HG02763 (cell line): ENCODE measurements around the gene DCBLD1.
"Not testable (repeated sequence)": the region's sequence is repeated elsewhere in the genome, so short reads cannot be mapped to it uniquely, and the experiment has no call there.

Experiments
- ATAC-seq: cut with Tn5 transposase; IDR thresholded peaks from one replicate; pipeline ENCODE4 v1.9.1; 2021; ENCODE audit warnings: mild to moderate bottlenecking, moderate library complexity; ENCODE audit not compliant: unreplicated experiment

DCBLD1 gene

GRCh38 chr6:117497237-117497636 lies 14.8 kb downstream of the DCBLD1 start:
- no peak for ATAC-seq

DNA sequence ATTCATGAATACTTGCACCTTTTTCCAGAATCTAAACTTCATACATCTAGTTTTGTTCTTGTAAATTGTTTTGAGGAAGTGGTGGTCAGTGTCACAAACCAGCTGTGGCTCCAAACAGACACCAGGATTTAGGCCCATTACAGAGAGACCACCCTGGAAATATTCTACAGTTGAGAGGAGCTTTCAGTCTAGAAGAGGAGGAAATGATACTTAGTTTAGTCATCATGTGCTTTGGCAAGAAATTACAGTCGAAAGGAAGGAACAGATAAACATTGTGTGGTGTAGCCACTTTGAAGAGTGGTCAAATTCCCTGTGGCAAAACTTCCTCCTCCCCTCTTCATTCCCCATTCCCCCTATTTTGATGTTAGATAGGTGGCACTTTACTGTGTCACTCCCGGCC lies 15.7 kb downstream of the DCBLD1 start:
- peak; percentile 49 for ATAC-seq

GRCh38 chr6:117501722-117502121 lies 19.2 kb downstream of the DCBLD1 start:
- ATAC-seq: no peak

DNA sequence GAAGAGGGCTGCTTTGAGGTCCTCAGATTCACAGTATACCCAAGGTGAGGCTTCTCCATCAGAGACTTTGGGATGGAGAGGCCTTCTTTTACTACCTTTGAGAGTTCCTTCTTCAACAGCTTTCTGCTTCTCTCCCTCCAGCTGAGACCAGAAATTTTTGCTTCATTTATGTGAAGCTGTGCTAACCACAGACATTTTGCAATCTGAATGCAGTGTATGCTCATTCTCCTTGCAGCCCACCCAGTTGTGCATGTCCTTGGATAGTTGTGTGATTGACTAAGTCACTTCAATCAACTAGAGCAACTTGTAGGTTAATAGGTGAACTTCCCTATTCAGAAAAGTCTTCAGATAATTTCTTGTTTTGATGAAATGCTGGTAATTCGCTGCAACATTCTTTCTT lies 20.1 kb downstream of the DCBLD1 start:
- no peak for ATAC-seq

GRCh38 chr6:117503211-117503610 lies 20.7 kb downstream of the DCBLD1 start:
- no peak for ATAC-seq

DNA sequence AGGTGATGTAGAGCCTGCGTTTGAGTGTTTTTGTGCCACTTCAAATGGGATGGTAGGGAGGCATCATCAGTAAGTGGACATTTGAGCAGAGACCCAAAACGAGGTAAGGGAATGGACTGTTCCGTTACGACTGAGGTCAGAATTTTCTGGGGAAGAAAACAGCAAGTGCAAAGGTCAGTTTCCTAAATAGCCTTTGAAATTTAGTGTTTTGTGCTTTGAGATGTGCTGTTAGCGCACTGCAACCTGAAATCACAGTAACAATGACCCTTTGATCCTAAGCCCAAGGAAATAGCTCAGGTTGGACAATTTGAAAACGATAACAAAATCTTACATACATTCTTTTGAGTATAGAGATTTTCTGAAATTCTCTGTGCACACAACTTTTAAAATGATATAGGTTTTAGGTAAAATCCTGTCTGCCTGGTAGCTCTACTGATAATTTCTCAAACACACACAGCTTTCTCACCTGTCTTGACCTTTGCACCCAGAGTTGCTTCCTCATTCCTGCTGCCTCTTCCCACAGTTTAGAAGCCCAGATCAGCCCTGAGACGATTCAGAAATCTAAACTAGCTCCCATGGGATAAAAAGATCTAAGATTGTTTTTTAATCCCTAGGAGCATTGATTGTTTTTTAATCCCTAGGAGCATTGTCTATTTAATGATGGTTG lies 22.1 kb downstream of the DCBLD1 start:
- ATAC-seq: no peak

GRCh38 chr6:117505311-117505710 lies 22.8 kb downstream of the DCBLD1 start:
- ATAC-seq: no peak

GRCh38 chr6:117506180-117506835 lies 23.8 kb downstream of the DCBLD1 start:
- ATAC-seq: no peak

- ATAC-seq: no peak
Observed at GRCh38 chr6:117506907-117507306, 24.4 kb downstream of the DCBLD1 start.

- ATAC-seq: no peak
Observed at GRCh38 chr6:117508450-117508971, 26.0 kb downstream of the DCBLD1 start.

DNA sequence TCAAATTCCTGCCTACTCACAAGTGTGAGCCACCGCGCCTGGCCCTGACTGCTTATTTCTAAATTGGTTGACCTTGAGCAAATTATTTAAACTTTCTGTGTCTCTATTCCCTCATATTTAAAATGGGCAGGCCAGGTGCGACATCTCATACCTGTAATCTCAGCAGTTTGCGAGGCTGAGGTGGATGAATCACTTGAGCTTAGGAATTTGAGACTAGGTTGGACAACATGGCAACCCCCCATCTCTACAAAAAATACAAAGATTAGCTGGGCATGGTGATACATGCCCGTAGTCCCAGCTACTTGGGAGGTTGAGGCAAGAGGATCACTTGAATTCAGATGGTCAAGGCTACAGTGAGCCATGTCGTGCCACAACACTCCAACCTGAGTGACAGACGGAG lies 26.5 kb downstream of the DCBLD1 start:
- ATAC-seq: no peak

- ATAC-seq: no peak
Observed at GRCh38 chr6:117512056-117512828, 29.8 kb downstream of the DCBLD1 start.

DNA sequence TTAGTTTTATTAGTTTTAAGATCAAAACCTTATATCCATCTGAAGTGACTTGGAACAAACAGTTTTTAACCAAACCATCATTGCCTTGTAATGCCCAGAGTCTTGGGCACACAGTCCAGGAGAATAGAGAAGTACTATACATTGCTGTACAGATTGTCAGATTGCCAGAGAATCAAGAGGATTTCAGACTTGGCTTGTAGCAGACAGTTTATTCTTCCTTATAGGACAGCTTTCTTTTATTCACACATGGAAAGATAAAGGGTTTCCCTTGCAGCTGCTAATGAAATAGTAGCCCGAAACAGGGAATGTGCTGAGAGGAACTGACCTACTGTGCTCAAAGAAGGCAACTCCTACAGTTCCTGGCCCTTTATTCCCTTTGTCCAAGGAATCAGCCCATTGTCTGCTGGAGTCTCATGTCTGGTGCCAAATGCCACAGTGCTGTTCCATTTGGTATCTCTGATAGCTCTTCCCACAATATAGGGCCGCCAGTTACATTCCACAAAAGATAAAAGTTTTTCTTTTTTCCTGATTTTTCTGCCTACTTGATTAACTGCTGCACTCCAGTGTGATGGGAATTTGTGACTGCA lies 30.6 kb downstream of the DCBLD1 start:
- ATAC-seq: no peak

GRCh38 chr6:117513778-117514365 lies 31.4 kb downstream of the DCBLD1 start:
- ATAC-seq: no peak

DNA sequence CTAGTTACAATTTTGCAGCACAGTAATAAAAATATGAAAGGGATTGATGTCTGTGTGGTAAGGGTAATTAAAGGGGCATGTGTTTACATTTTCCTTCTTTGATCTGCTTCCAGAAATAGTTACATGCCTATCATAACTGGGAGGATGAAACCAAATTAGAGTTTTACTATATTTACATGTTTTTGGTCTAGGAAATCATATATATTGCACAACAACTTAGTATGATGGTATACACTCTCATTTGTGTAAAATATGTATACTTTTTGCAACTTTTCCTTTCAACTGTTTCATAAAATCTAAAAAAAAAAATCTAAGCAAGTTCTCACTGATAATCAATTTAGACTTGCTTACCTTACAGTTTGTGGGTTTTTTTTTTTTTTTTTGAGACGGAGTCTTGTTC lies 32.2 kb downstream of the DCBLD1 start:
- ATAC-seq: no peak

DNA sequence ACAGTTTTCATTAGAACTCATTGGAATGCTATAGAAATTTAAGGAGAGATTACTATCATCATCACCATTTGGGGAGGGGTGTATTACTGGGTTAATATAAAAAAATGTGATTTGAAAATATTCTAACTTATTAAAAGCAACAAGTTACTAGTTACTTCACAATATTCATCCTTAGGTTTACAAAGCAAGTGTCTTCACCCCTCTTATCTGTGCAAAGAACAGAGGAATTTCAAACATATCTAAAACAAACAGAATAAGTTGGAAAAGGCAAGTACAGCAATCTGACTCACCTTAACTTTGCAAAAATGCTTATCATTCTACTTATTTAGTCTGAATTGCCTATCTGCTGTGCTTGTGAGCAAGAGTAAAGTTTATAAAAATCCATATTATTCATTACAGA lies 32.9 kb downstream of the DCBLD1 start:
- no peak for ATAC-seq

- not testable (repeated sequence) for ATAC-seq
Observed at GRCh38 chr6:117517995-117518394, 35.5 kb downstream of the DCBLD1 start.

- ATAC-seq: no peak
Observed at GRCh38 chr6:117518870-117519269, 36.4 kb downstream of the DCBLD1 start.

GRCh38 chr6:117520603-117521395 lies 38.3 kb downstream of the DCBLD1 start:
- no peak for ATAC-seq

- no peak for ATAC-seq
Observed at GRCh38 chr6:117521791-117522502, 39.5 kb downstream of the DCBLD1 start.
